B cell (primary cell): ENCODE measurements around the gene ZFX. TPM values are rescaled to one million over a fixed set of nuclear protein-coding genes. Genes with fewer than 3 reads are reported as not detected.

Source experiments
- ATAC-seq: fragments of 200-7000 bp; cut with Tn5 transposase; one replicate; pipeline ENCODE4 v1.10.0; 2021; ENCODE audit warnings: low read depth, mild to moderate bottlenecking, moderate number of reproducible peaks, moderate library complexity
- CTCF ChIA-PET: fragments of 350-600 bp; sonication (Branson Sonifier 250); formaldehyde crosslinking; loops from one replicate; lab custom pipeline; 2021; ENCODE audit warnings: antibody characterized with exemption, inconsistent platforms; lab: Charles Lee
- POLR2A ChIA-PET: fragments of 350-600 bp; sonication (Branson Sonifier 250); formaldehyde crosslinking; loops from one replicate; lab custom pipeline; 2021; ENCODE audit warnings: antibody characterized with exemption; lab: Charles Lee
- DNase-seq: peaks from one replicate; pipeline ENCODE4 v3.0.0; 2013
- H2AFZ ChIP-seq: 2 replicates; pipeline ENCODE4 v1.6.1; 2012; ENCODE audit warnings: mild to moderate bottlenecking, low read depth, low read length; ENCODE audit not compliant: insufficient read depth, poor library complexity, severe bottlenecking
- H3K27ac ChIP-seq, 2 donors: 1 replicate in 1 of 2; 2 replicates in 1 of 2; pipeline ENCODE4 v1.5.1; 2012 to 2013; ENCODE audit warnings: low read length in 2 of 2, mild to moderate bottlenecking in 2 of 2, moderate library complexity in 1 of 2
- H3K27me3 ChIP-seq, 4 experiments: fragments of 200-600 bp in 1 of 4; sonication (generic) in 1 of 4; replicated peaks in 1 of 4; 1 replicate in 2 of 4; 2 replicates in 2 of 4; pipeline versions ENCODE4 v1.6.1 to v1.7.0; 2013 to 2016; ENCODE audit warnings: low read length in 3 of 4, mild to moderate bottlenecking in 2 of 4, mixed read lengths in 1 of 4, moderate library complexity in 1 of 4; ENCODE audit not compliant: insufficient read depth in 4 of 4, control insufficient read depth in 3 of 4; ENCODE audit errors: control extremely low read depth in 1 of 4
- H3K36me3 ChIP-seq, 2 experiments: replicated peaks in 1 of 2; 1 replicate in 1 of 2; 2 replicates in 1 of 2; pipeline versions ENCODE4 v1.6.1 to v1.7.1; 2013; ENCODE audit warnings: low read length in 1 of 2; ENCODE audit not compliant: insufficient read depth in 2 of 2, control insufficient read depth in 1 of 2; ENCODE audit errors: control extremely low read depth in 1 of 2, extremely low read depth in 1 of 2
- H3K4me1 ChIP-seq, 2 donors: fragments of 200-600 bp in 1 of 2; sonication (generic) in 1 of 2; 1 replicate in 1 of 2; 2 replicates in 1 of 2; pipeline versions ENCODE4 v1.5.1 to v1.6.1; 2013 to 2017; ENCODE audit warnings: low read length in 2 of 2; ENCODE audit not compliant: control insufficient read depth in 2 of 2, insufficient read depth in 2 of 2
- H3K4me2 ChIP-seq: replicated peaks from 2 replicates; pipeline ENCODE3; 2012; ENCODE audit warnings: mild to moderate bottlenecking, low read depth, low read length; ENCODE audit not compliant: poor library complexity, severe bottlenecking
- H3K4me3 ChIP-seq, 5 experiments: fragments of 200-600 bp in 1 of 5; sonication (generic) in 1 of 5; 1 replicate in 3 of 5; 2 replicates in 2 of 5; pipeline versions ENCODE4 v1.5.1 to v1.7.0; 2011 to 2016; ENCODE audit warnings: low read length in 4 of 5, mild to moderate bottlenecking in 4 of 5, low read depth in 2 of 5, control low read depth in 1 of 5, moderate library complexity in 1 of 5; ENCODE audit not compliant: insufficient read depth in 1 of 5; ENCODE audit errors: control extremely low read depth in 1 of 5, extremely low read depth in 1 of 5
- H3K79me2 ChIP-seq: fragments of 200-600 bp; sonication (generic); one replicate; pipeline ENCODE4 v1.6.0; 2016; ENCODE audit warnings: low read length; ENCODE audit not compliant: control insufficient read depth, insufficient read depth
- H3K9ac ChIP-seq: fragments of 200-600 bp; sonication (generic); 2 replicates; pipeline ENCODE4 v1.6.1; 2017; ENCODE audit warnings: mild to moderate bottlenecking, low read length, moderate library complexity
- H3K9me3 ChIP-seq, 3 donors: one replicate each; pipeline versions ENCODE4 v1.6.1 to v1.7.1; 2013; ENCODE audit warnings: low read length in 2 of 3; ENCODE audit not compliant: control insufficient read depth in 2 of 3, insufficient read depth in 1 of 3; ENCODE audit errors: control extremely low read depth in 1 of 3
- H4K20me1 ChIP-seq: 2 replicates; pipeline ENCODE4 v1.6.0; 2012; ENCODE audit warnings: mild to moderate bottlenecking, low read length; ENCODE audit not compliant: insufficient read depth, control insufficient read depth, poor library complexity, severe bottlenecking
- H3K27ac Mint-ChIP-seq: one replicate; pipeline ENCODE4 v1.8.0; 2021; ENCODE audit warnings: mixed read lengths
- H3K27me3 Mint-ChIP-seq: one replicate; pipeline ENCODE4 v1.8.0; 2021; ENCODE audit warnings: mixed read lengths
- H3K4me1 Mint-ChIP-seq: one replicate; pipeline ENCODE4 v1.8.0; 2021; ENCODE audit warnings: mixed read lengths
- H3K4me3 Mint-ChIP-seq: one replicate; pipeline ENCODE4 v1.8.0; 2021; ENCODE audit warnings: mixed read lengths
- H3K9me3 Mint-ChIP-seq: one replicate; pipeline ENCODE4 v1.8.0; 2022; ENCODE audit warnings: mixed read lengths; ENCODE audit not compliant: insufficient read depth
- CTCF ChIP-seq: fragments of 200-600 bp; IDR thresholded peaks from one replicate; pipeline ENCODE4 v1.8.0; 2022; ENCODE audit warnings: antibody characterized with exemption, mild to moderate bottlenecking
- EZH2 ChIP-seq: IDR thresholded peaks from 2 replicates; pipeline ENCODE4 v1.6.1; 2012; ENCODE audit warnings: borderline replicate concordance, low read depth, mild to moderate bottlenecking, moderate library complexity, low read length; ENCODE audit not compliant: insufficient read depth, poor library complexity, severe bottlenecking
- WGBS: methylation state at CpG from one replicate; pipeline ENCODE4 v1.1.5; 2013; ENCODE audit warnings: missing lambda C conversion rate; ENCODE audit not compliant: insufficient coverage; 5-methylcytosine and 5-hydroxymethylcytosine counted together
- intact Hi-C: fragments of 100-400 bp; cut with micrococcal nuclease; formaldehyde crosslinking; loops from one replicate; pipeline ENCODE4 v1.10.0; 2022
- polyA plus RNA-seq: library from polyadenylated mRNA; depleted of rRNA; stranded (reverse); fragments of >200 nt; gene quantifications from 2 replicates; pipeline ENCODE4 v1.2.3, GENCODE V29; 2012
- total RNA-seq, 2 donors: library from RNA; stranded (reverse); fragments of 120-200 nt in 1 of 2; gene quantifications; 1 replicate in 1 of 2; 2 replicates in 1 of 2; pipeline versions ENCODE4 v1.2.3 to v1.2.4, GENCODE V29; 2013 to 2022

Gene ZFX
- total and polyA plus RNA-seq, 2 donors (not counting 1 experiment from before 2014, with no cell fraction given) = 31.3 to 81.8 TPM

- H3K4me3 ChIP-seq = no peak overlapping the region
- no peak overlapping the region for H3K4me3 Mint-ChIP-seq
- DNase-seq = no peak
- CTCF ChIA-PET = no interaction called here
- H4K20me1 ChIP-seq = no peaks in the 10 kb centered on the region
- ATAC-seq = no peak
- peaks cover 0 to 3% (median 0%) of the 10 kb centered on the region in 3 donors for H3K9me3 ChIP-seq
- H3K4me2 ChIP-seq = no peak overlapping the region
- TF ChIP-seq CTCF (no peak), EZH2 (no peak)
- no peak overlapping the region for H2AFZ ChIP-seq
- H3K4me1 ChIP-seq = no peaks in the 10 kb centered on the region
- POLR2A ChIA-PET = no interaction called here
- no peaks in the 10 kb centered on the region for H3K79me2 ChIP-seq
- H3K4me1 Mint-ChIP-seq = no peaks in the 10 kb centered on the region
- no peak overlapping the region for H3K27ac ChIP-seq
- peaks cover 2% of the 10 kb centered on the region for H3K9me3 Mint-ChIP-seq
- H3K9ac ChIP-seq = no peak overlapping the region
- H3K36me3 ChIP-seq = no peaks in the 10 kb centered on the region
- intact Hi-C loops = no loop called here
- no peaks in the 10 kb centered on the region for H3K27me3 Mint-ChIP-seq
- H3K27me3 ChIP-seq = no peaks in the 10 kb centered on the region
- H3K27ac Mint-ChIP-seq = no peak overlapping the region
Measured at GRCh38 chrX:24225265-24225664, 75.7 kb downstream of the ZFX start.

- Histone ChIP-seq H3K9me3 (peaks cover 0 to 3% (median 0%) of the 10 kb centered on the region in 3 donors), H3K4me1 (no peaks in the 10 kb centered on the region), H3K79me2 (no peaks in the 10 kb centered on the region), H3K4me3 (no peak overlapping the region), H4K20me1 (no peaks in the 10 kb centered on the region), H3K27ac (no peak overlapping the region), H3K36me3 (no peaks in the 10 kb centered on the region), H2AFZ (no peak overlapping the region), H3K9ac (no peak overlapping the region), H3K4me2 (no peak overlapping the region), H3K27me3 (no peaks in the 10 kb centered on the region)
- POLR2A ChIA-PET = no interaction called here
- Mint-ChIP-seq H3K27me3 (no peaks in the 10 kb centered on the region), H3K4me1 (no peaks in the 10 kb centered on the region), H3K4me3 (no peak overlapping the region), H3K27ac (no peak overlapping the region), H3K9me3 (peaks cover 2% of the 10 kb centered on the region)
- DNase-seq = no peak
- TF ChIP-seq EZH2 (no peak), CTCF (no peak)
- ATAC-seq = no peak
- no CpG with 5 or more reads among the region's 2 CpGs for WGBS
- intact Hi-C loops = no loop called here
- CTCF ChIA-PET = no interaction called here
Measured at GRCh38 chrX:24226176-24226575, 76.6 kb downstream of the ZFX start.
